ENCODE results near the gene SCO2.

The SCO2 gene

DNA sequence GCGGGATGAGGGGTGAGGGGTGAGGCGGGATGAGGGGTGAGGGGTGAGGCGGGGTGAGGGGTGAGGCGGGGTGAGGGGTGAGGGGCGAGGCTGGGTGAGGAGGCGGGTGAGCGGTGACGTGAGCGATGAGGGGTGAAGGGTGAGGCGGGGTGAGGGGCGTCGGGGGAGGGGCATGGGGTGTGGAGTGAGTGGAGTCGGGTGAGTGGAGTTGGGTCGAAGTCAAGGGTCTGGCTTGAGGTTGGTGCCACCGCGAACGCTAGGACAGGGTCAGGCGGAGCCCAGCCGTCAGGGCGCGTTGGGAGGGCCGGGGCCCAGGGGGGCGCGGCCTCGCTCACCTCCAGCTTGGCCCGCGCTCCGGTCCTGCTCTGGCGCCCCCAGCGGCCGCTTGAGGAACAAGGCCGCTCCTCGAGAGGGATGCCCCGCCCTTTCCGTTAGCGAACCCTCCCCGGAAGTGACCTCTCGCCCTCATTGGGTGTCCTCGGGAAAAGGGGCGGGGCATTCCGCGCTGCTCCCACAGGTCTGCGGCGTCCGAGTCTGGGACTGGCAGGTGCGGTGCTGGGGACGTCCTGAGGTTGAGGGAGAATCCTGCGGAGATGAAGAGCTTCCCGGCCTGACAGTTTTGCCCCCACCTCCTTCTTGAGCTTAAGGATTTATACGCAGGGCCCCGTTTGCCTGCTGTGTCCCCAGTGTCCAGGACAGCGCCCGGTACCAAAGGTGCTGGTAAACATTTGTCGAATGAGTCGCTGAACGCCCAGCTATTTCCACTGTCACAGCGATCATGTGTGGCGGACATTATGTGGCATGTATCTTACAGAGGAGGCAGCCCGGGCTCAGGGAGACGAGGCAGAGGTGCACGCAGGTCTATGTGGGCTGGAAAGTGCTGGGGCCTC lies 37.4 kb upstream of the SCO2 start, which contains the start of gene SYCE3:
Gene SYCE3, minus strand, starts transcription at position 397 of the 890 bp plus-strand sequence. CDS start 6,514 bp downstream, outside the sequence.
- Histone ChIP-seq H3K27ac (ENCODE audit: extremely low read depth, low read depth, low read length) (peak within 1 kb of the TSS; percentile 40; the same call in 1 of the 2 replicates), H3K4me1 (ENCODE audit: control insufficient read depth, insufficient read depth, low read length) (0 out of 2 replicates have a peak, but pooled peaks cover 2% of the 10 kb centered on the region), H3K36me3 (ENCODE audit: control insufficient read depth in 2 of 2, insufficient read depth in 1 of 2, low read length in 2 of 2) (peaks cover 4 to 5% of the 10 kb centered on the region in 2 experiments), H3K9me3 (ENCODE audit: control insufficient read depth, insufficient read depth, low read depth, low read length) (no peaks in the 10 kb centered on the region), H3K4me3 (ENCODE audit: low read depth, low read length) (peak within 1 kb of the TSS; percentile 55)
- ChIA-PET CTCF (interaction anchor here (0.6 to 4.6 kb wide), 36 partner anchors 8 to 310 kb away, joined by 3 to 37 read pairs (median 4); partner anchors contain the start of genes CHKB, CPT1B, KLHDC7B and LMF2), POLR2A (interaction anchor here (0.7 to 2.8 kb wide), 17 partner anchors 9 to 291 kb away, joined by 3 to 28 read pairs (median 4); partner anchors contain the start of genes ARSA, CHKB, CPT1B and KLHDC7B)
- TF ChIP-seq ZSCAN23 (tag by site-specific recombination; IDR thresholded peaks at IDR 0.05) (no peak), SCRT2 (tag by site-specific recombination; IDR thresholded peaks at IDR 0.05) (peak; percentile 94), ZNF324 (tag by site-specific recombination; IDR thresholded peaks at IDR 0.05) (peak; percentile 61; the same call in 1 of the 2 replicates), SP2 (tag by site-specific recombination; IDR thresholded peaks at IDR 0.05) (peak; percentile 96), ZNF76 (tag by site-specific recombination; IDR thresholded peaks at IDR 0.05; ENCODE audit: borderline replicate concordance, low read depth) (peak; percentile 70; the same call in 1 of the 2 replicates), ZNF221 (tag by site-specific recombination; IDR thresholded peaks at IDR 0.05; ENCODE audit: borderline replicate concordance) (no peak), ZNF335 (tag by site-specific recombination; conservative IDR thresholded peaks at IDR 0.05) (peak; percentile 70), SP7 (tag by site-specific recombination; IDR thresholded peaks at IDR 0.05) (peak; percentile 67), ZEB2 (tag by site-specific recombination; IDR thresholded peaks at IDR 0.05) (peak; percentile 76), ZNF169 (tag by site-specific recombination; IDR thresholded peaks at IDR 0.05) (no peak), ZBTB1 (tag by site-specific recombination; IDR thresholded peaks at IDR 0.05) (no peak), BCL11A (tag by site-specific recombination; IDR thresholded peaks at IDR 0.05; ENCODE audit: low read depth) (peak; percentile 57; the same call in 1 of the 2 replicates), ZNF701 (tag by site-specific recombination; IDR thresholded peaks at IDR 0.05) (no peak), GLIS2 (tag by site-specific recombination; IDR thresholded peaks at IDR 0.05) (peak; percentile 98), SP3 (tag by site-specific recombination; IDR thresholded peaks at IDR 0.05) (peak; percentile 96), ZBTB17 (tag by site-specific recombination; IDR thresholded peaks at IDR 0.05) (peak; percentile 43; the same call in 1 of the 2 replicates), KLF1 (tag by site-specific recombination; IDR thresholded peaks at IDR 0.05) (peak; percentile 89), KLF7 (tag by site-specific recombination; IDR thresholded peaks at IDR 0.05; ENCODE audit: borderline replicate concordance) (peak; percentile 80)
- TF ChIP-seq, protein P1, sequence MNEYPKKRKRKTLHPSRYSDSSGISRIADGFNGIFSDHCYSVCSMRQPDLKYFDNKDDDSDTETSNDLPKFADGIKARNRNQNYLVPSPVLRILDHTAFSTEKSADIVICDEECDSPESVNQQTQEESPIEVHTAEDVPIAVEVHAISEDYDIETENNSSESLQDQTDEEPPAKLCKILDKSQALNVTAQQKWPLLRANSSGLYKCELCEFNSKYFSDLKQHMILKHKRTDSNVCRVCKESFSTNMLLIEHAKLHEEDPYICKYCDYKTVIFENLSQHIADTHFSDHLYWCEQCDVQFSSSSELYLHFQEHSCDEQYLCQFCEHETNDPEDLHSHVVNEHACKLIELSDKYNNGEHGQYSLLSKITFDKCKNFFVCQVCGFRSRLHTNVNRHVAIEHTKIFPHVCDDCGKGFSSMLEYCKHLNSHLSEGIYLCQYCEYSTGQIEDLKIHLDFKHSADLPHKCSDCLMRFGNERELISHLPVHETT (tag by site-specific recombination; IDR thresholded peaks at IDR 0.05): 0 out of 2 replicates have a peak, but pooled peaks have one; percentile 28
- TF ChIP-seq, protein P2, sequence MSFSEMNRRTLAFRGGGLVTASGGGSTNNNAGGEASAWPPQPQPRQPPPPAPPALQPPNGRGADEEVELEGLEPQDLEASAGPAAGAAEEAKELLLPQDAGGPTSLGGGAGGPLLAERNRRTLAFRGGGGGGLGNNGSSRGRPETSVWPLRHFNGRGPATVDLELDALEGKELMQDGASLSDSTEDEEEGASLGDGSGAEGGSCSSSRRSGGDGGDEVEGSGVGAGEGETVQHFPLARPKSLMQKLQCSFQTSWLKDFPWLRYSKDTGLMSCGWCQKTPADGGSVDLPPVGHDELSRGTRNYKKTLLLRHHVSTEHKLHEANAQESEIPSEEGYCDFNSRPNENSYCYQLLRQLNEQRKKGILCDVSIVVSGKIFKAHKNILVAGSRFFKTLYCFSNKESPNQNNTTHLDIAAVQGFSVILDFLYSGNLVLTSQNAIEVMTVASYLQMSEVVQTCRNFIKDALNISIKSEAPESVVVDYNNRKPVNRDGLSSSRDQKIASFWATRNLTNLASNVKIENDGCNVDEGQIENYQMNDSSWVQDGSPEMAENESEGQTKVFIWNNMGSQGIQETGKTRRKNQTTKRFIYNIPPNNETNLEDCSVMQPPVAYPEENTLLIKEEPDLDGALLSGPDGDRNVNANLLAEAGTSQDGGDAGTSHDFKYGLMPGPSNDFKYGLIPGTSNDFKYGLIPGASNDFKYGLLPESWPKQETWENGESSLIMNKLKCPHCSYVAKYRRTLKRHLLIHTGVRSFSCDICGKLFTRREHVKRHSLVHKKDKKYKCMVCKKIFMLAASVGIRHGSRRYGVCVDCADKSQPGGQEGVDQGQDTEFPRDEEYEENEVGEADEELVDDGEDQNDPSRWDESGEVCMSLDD (tag by site-specific recombination; IDR thresholded peaks at IDR 0.05): peak; percentile 75
- TF ChIP-seq, protein P3, sequence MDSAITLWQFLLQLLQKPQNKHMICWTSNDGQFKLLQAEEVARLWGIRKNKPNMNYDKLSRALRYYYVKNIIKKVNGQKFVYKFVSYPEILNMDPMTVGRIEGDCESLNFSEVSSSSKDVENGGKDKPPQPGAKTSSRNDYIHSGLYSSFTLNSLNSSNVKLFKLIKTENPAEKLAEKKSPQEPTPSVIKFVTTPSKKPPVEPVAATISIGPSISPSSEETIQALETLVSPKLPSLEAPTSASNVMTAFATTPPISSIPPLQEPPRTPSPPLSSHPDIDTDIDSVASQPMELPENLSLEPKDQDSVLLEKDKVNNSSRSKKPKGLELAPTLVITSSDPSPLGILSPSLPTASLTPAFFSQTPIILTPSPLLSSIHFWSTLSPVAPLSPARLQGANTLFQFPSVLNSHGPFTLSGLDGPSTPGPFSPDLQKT (IDR thresholded peaks at IDR 0.05; ENCODE audit: borderline replicate concordance, low read depth, low read length): peak; percentile 99
- TF ChIP-seq, protein P4, sequence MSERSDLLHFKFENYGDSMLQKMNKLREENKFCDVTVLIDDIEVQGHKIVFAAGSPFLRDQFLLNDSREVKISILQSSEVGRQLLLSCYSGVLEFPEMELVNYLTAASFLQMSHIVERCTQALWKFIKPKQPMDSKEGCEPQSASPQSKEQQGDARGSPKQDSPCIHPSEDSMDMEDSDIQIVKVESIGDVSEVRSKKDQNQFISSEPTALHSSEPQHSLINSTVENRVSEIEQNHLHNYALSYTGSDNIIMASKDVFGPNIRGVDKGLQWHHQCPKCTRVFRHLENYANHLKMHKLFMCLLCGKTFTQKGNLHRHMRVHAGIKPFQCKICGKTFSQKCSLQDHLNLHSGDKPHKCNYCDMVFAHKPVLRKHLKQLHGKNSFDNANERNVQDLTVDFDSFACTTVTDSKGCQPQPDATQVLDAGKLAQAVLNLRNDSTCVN (tag by site-specific recombination; optimal IDR thresholded peaks at IDR 0.05): peak; percentile 79
- TF ChIP-seq, protein P5, sequence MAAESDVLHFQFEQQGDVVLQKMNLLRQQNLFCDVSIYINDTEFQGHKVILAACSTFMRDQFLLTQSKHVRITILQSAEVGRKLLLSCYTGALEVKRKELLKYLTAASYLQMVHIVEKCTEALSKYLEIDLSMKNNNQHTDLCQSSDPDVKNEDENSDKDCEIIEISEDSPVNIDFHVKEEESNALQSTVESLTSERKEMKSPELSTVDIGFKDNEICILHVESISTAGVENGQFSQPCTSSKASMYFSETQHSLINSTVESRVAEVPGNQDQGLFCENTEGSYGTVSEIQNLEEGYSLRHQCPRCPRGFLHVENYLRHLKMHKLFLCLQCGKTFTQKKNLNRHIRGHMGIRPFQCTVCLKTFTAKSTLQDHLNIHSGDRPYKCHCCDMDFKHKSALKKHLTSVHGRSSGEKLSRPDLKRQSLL (tag by site-specific recombination; IDR thresholded peaks at IDR 0.05): no peak
- TF ChIP-seq, protein P6, sequence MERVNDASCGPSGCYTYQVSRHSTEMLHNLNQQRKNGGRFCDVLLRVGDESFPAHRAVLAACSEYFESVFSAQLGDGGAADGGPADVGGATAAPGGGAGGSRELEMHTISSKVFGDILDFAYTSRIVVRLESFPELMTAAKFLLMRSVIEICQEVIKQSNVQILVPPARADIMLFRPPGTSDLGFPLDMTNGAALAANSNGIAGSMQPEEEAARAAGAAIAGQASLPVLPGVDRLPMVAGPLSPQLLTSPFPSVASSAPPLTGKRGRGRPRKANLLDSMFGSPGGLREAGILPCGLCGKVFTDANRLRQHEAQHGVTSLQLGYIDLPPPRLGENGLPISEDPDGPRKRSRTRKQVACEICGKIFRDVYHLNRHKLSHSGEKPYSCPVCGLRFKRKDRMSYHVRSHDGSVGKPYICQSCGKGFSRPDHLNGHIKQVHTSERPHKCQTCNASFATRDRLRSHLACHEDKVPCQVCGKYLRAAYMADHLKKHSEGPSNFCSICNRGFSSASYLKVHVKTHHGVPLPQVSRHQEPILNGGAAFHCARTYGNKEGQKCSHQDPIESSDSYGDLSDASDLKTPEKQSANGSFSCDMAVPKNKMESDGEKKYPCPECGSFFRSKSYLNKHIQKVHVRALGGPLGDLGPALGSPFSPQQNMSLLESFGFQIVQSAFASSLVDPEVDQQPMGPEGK (tag by site-specific recombination; IDR thresholded peaks at IDR 0.05): peak; percentile 86
- TF ChIP-seq, protein P7, sequence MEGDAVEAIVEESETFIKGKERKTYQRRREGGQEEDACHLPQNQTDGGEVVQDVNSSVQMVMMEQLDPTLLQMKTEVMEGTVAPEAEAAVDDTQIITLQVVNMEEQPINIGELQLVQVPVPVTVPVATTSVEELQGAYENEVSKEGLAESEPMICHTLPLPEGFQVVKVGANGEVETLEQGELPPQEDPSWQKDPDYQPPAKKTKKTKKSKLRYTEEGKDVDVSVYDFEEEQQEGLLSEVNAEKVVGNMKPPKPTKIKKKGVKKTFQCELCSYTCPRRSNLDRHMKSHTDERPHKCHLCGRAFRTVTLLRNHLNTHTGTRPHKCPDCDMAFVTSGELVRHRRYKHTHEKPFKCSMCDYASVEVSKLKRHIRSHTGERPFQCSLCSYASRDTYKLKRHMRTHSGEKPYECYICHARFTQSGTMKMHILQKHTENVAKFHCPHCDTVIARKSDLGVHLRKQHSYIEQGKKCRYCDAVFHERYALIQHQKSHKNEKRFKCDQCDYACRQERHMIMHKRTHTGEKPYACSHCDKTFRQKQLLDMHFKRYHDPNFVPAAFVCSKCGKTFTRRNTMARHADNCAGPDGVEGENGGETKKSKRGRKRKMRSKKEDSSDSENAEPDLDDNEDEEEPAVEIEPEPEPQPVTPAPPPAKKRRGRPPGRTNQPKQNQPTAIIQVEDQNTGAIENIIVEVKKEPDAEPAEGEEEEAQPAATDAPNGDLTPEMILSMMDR (tag by site-specific recombination; IDR thresholded peaks at IDR 0.05): peak; percentile 97
